Stimulated activated CD4-positive, alpha-beta T cell treated with anti-CD3 and anti-CD28 coated beads, Interleukin-15, amount 100 ng/mL, for 24 hours (primary cell): ENCODE measurements around the gene OR51Q1.

Experiments
- DNase-seq: peaks from one replicate; pipeline ENCODE4 v3.0.0-alpha.2; 2020

OR51Q1 gene

DNA sequence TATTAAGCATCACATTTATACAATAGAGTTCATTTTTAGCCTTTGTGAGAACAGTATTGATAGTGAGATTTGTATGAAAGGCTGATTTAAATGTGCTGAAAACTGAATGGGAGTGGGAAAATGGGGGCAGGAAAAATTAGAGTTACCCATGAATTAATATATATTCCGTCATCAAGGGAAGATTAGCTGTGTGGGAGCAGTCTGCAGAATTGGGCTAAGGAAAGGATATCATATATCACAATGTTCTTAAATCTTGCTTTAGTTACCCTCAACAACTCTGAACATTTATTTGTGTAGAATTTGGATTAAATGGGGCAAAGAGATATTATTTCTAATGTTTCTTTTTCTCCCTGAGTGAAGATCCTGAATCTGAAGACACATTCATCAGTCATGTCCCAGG is at the start of gene OR51Q1:
Gene OR51Q1 (plus strand): TSS at position 301 of the 400 bp plus-strand sequence. CDS start 90 bp downstream, at position 391.
- DNase-seq, result no peak

DNA sequence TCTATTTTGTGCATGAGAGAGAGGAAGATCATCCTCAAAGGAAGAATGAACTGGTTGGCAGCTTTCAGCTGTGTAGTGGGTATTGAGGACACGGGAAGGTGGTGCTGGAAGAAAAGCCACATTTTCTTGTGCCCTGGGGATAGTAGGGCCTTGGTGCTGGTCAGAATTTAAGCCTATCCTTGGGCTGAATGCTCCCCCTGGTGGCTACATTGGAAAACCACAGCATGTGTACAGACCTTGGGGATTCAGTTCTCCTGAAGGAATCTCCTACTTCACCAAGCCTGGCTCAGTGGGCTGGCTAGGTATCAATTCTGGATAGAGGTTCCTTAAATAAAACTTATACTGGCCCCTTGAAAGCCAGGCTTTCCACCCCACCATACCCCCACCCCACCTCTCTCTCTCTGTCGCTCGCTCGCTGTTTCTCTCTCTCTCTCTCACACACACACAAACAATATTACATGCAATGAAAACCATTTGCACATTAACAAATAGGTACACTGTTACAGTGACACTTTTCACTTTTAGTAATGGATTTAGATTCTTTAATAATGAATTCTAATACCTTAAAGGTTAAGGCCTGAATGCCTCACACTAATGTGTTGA is 41.1 kb upstream of the OR51Q1 start:
- DNase-seq, result peak; percentile 51

- DNase-seq, result no peak
Observed at GRCh38 chr11:5383576-5383975, 38.3 kb upstream of the OR51Q1 start, which contains the start of gene OR51M1. Gene OR51M1, plus strand, starts transcription at chr11:5383812. Its CDS starts 5,587 bp downstream, at chr11:5389399.

DNA sequence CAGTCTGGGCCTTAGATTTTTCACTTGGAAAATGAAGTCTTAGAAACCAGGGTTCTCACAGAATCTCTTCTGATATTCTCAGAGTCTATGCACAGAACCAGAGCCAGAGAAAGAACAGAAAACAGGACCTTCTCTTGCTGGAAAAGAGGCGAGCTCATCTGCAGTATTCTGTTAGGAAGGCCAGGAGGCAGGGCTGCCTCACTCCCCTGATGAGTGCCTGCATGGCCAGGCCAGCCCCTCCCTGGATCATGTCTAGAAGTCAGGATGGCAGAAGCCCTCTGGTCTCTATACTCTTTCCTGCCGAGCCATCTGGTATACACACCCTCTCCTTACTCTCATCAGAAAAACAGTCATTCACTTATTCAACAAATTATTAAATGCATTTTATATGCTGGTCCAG is 37.6 kb upstream of the OR51Q1 start:
- no peak for DNase-seq

DNA sequence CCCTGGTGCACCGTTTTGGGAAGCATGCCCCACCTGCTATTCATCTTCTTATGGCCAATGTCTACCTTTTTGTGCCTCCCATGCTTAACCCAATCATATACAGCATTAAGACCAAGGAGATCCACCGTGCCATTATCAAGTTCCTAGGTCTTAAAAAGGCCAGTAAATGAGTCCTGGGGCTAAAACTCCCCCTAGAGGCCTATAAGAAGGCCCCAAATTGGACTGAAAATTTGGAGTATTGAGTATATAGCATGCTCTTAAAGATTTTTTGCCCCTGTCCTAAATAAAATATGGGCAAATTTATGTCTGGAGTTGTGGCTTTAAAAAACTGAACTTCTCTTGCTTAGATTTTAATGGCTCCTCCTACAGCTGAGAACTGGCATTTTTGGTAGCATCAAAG is 31.7 kb upstream of the OR51Q1 start:
- no peak for DNase-seq

DNA sequence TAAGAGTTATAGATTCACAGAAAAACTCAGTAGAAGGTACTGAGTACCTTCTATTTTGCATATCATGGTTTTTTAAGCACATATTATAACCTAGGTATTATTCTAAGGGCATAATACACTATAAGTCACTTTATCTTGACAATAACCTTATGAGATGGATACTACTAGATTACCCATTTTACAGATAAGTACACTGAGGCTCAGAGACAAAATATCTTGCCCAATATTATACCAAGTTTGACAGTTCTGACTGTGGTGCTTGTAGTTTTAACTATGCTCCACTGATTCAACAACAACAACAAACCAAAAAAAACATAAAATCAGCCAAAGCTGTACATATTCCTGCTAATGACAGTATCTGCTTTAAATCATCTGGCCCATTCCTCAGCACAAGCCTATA is 27.8 kb upstream of the OR51Q1 start:
- DNase-seq, result no peak

GRCh38 chr11:5398936-5399335 is 23.0 kb upstream of the OR51Q1 start:
- DNase-seq, result no peak

DNA sequence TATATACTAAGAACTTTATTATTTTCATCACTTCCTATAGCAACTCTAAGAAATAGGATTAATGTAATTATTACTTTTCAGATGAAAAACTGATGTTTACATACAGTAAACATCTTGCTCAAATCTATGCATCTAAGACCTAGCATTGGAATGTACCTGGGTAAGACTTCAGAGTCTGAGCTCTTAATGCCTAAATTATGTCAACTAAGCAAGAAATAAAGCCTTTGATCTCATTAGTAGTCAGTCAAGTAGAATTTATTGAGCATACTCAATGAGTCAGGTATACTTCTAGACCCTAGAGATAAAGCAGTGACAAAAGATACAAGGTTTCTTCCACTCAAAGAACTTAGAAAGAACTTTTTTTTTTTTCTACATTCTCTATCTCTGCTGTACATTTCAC is 16.7 kb upstream of the OR51Q1 start:
- no peak for DNase-seq

DNA sequence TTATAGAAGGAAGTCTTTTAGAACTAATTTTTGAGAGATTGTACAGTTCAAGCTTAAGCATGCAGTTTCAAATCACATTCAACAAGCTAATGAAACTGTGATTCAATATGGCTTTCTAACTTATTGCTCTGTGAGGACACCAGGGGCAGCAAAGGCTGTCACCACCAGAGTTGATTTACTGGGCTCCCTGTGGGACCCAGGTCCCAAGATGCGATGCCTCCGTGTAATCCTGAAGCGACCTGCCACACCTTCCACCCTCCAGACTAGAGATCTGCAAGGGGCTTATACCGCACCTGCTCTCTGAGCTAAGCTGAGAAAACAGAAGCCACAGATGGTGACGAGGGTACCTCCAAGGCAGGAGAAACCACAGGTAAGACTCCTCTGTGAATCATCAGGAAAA is 918 bp upstream of the OR51Q1 start:
- DNase-seq, result no peak

- DNase-seq, result no peak
Observed at GRCh38 chr11:5423131-5423530, 1.2 kb downstream of the OR51Q1 start.

DNA sequence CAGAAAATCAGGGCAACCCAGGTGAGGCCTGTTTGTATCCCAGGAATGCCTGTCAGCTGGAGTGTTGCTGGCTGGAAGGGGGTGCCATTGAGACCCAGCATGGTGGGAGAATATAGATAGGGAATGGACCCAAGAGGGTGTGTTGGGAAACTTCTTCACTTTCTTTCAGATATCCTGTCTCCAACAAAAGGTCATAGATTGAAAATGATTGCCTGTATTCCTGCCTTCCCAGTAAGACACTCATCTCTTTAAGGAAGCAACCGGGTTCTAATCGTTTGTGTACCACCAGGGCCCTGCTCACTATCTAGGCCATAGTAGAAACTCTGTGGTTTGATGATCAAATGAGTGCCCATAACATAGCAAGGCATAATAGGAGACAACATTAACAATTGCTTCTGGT is 19.5 kb downstream of the OR51Q1 start, which contains the start of gene OR51I1:
Gene OR51I1 (minus strand): TSS at position 101 of the 400 bp plus-strand sequence. CDS start 0 bp downstream, at position 101.
- DNase-seq, result no peak

GRCh38 chr11:5443835-5444393 is 22.0 kb downstream of the OR51Q1 start:
- no peak for DNase-seq

DNA sequence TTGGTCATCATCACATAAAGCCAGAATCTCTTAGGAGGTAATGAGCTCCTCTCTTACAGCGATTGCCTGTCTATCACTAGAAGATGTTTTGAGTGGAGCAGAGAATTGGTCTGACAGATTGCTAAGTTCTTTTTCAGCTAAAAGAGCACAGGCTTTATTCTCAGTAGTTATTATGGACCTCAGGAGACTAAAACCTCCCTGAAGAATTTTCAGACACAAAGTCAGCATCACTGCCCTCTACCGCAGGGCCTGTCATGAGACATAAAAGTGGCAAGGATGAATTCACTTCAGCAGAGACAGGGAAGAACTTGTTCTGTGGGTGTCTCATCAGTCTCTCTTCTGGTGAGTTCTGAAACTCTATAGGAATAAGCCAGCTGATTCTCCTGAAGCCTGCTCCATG is 27.1 kb downstream of the OR51Q1 start, which contains the start of gene OR51I2:
Gene OR51I2 (plus strand): TSS at position 301 of the 400 bp plus-strand sequence. CDS start 4,166 bp downstream, outside the sequence.
- no peak for DNase-seq

DNA sequence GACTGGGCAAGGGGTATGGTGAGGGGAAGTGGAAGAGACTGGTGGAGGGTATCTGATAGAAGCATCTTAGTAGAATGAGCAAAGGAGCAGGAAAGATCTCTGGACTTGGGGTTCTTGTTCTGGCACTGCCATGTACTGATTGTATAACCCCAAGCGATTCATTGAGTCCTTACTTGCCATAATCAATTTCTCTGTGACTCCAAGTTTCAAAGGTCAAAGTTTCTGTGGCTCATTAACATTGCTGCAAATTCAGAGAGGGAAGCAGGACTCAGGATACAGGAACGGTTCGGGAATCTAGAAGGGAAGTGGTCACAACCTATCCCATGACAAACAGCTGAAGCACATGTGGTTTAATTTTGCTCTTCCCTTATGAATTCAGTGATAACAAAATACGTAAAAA is 27.5 kb downstream of the OR51Q1 start:
- no peak for DNase-seq

GRCh38 chr11:5460983-5461621 is 39.2 kb downstream of the OR51Q1 start:
- DNase-seq, result no peak

DNA sequence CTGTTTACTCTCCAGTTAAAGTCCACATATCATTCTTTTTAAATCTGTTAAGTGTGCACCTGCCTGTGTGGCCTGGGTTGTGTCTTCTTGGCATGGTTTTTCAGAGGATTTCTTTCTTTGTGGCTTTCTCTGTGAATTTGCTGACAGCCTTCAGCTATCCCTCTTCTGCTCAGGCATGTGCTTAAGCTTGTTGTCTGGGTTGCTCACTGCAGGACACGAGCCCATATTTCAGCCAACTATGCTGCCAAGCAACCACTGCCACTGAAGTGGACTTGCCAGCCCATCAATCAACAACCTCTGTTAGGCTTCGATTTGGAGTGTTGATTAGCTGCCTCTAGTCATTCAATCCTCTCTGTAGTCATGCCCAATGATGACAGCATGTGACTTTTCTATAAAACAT is 45.6 kb downstream of the OR51Q1 start:
- DNase-seq, result no peak
